Stimulated activated naive CD4-positive, alpha-beta T cell (primary cell): Measurements from ENCODE around the gene AK3.
"Not testable (repeated sequence)": the region's sequence is repeated elsewhere in the genome, so short reads cannot be mapped to it uniquely, and the experiment has no call there.

Experiments
- DNase-seq, 6 experiments: peaks; one replicate each; lab custom pipeline; 2025; lab: John Stamatoyannopoulos, UW

The AK3 gene

DNA sequence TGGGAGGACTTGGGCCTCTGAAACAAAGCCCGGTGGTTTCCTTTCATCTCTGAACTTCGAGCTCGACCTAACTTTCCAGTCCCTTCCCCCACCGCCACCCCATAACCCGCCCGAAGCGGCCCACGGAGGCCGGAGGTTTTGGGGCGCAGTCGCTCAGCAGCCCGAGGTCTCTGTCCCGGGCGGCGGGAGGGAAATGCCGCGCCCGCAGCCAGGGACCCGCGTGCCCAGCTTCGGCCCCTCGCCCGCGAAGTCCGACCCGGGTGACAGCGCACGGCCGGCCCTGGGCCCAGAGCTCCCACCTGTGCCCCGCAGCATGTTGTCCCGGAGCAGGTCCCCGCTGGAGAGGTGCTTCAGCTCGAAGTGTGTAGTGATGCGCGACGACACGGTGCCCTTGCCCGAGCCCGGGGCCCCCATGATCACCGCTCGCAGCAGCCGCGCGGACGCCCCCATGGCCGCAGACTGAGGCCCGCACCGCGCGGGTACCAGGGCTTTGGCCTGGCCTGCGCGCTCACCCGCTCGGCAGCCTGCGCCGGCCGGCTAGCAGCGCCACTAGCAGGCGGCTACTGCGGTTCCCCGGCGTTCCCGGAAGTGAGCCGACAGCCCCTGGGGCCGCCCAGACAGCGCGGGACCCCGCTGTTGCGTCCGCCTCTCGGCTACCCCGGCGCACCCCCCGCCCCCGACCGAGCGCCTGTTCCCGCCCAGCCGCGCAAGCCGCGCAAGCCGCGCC, at the start of gene AK3:
Gene AK3, minus strand, starts transcription at position 565 of the 727 bp plus-strand sequence. Its CDS starts 115 bp downstream, at position 450.
- DNase-seq: peak; percentile 71 to 82 (median 78)

DNA sequence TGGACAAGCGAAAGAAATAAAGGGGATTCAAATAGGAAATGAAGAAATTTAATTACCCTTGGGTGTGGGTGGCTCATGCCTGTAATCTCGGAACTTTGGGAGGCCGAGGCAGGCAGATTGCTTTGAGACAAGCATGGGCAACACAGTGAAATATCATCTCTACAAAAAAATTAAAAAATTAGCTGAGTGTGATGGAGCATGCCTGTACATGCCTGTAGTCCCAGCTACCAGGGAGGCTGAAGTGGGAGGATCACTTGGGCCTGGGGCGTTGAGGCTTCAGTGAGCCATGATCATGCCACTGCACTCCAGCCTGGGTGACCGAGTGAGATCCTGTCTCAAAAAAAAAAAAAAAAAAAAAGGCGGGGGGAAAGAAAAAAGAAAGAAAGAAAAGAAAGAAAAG, 47.7 kb upstream of the AK3 start:
- no peak for DNase-seq

DNA sequence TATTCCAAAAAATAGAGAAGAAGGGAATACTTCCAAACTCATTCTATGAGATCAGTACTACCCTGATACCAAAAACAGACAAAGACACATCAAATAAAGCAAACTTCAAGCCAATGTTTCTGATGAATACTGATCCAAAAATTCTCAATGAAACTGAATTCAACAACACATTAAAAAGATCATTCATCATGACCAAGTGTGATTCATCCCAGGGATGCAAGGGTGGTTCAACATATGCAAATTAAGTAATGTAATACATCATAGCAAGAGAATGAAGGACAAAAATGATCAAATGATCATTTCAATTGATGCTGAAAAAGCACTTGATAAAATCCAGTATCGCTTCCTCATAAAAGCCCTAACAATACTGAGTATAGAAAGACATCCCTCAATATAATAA, 46.9 kb upstream of the AK3 start:
- DNase-seq: no peak

DNA sequence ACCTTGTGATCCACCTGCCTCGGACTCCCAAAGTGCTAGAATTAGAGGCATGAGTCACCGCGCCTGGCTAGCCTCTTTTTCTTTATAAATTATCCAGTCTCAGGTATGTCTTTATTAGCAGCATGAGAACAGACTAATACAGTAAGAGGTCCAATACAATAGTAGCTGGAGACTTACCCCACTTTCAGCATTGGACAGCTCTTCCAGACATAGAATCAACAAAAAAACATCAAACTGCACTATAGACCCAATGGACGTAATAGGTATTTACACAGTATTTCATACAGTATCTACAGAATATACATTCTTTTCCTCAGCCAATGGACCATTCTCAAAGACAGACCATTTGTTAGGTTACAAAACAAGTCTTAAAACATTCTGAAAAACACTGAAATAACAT, 45.6 kb upstream of the AK3 start:
- no peak for DNase-seq

DNA sequence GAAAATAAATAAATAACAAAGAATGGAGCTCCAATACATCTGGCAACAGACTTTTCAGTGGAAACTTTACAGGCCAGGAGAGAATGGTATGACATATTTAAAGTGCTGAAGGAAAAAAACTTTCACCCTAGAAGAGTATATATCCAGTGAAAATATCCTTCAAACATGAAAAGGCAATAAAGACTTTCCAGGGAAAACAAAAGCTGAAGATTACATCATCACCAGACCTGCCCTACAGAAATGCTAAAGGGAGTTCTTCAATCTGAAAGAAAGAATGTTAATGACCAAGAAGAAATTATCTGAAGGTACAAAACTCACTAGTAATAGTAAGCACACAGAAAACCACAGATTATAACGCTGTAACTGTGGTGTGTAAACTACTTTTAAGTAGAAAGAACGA, 43.4 kb upstream of the AK3 start:
- DNase-seq: no peak

DNA sequence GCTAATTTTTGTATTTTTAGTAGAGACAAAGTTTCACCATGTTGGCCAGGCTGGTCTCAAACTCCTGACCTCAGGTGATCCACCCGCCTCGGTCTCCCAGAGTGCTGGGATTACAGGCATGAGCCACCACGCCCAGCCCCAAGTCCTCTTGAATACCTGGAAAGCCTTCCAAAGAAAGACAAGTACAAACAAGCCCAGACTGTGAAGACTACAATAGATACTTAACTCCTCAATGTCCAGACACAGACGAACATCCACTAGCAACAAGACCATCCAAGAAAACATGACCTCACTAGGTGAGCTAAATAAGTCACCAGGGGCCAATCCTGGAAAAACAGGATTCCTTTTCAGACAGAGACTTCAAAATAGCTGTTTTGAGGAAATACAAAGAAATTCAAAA, 42.2 kb upstream of the AK3 start:
- DNase-seq: not testable (repeated sequence)

DNA sequence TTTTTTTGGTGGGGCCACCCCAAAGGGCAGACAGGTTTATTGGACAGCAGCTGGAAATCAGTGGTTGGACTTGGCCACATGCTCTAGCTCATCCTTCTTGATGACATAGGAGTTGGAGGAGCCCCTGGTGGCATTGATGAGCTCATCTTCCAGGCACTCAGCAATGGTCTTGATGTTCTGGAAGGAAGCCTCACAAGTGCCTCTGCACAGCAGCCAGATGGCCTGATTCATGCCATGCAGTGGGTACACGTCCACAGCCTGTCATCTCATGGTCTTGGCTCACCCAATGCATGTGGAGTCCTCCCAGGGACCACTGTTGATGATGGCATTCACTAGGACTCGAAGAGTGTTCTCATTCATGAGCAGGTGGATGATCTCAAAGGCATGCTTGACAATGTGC, 40.4 kb upstream of the AK3 start:
- DNase-seq: no peak

DNA sequence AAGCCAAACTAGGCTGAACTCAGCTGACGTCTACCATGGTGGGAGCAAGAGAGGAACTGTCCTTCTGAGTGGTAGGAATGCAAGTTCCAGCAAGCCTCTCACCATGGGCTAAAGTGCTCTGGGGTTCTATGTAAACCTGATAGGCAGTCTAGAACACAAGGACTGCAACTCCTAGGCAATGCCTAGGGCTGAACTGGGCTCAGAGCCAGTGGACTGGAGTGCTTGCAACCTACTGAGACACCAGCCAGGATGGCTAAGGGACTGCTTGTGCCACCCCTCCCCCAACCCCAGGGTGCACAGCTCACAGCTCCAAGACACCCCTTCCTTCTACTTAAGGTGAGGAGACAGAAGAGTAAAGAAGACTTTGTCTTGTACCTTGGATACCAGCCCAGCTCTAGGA, 39.6 kb upstream of the AK3 start:
- no peak for DNase-seq

DNA sequence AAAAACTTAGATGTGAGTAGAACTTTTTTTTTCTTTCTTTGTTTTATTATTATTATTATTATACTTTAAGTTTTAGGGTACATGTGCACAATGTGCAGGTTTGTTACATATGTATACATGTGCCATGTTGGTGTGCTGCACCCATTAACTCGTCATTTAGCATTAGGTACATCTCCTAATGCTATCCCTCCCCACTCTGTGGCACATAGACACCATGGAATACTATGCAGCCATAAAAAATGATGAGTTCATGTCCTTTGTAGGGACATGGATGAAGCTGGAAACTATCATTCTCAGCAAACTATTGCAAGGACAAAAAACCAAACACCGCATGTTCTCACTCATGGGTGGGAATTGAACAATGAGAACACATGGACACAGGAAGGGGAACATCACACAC, 34.0 kb upstream of the AK3 start:
- DNase-seq: not testable (repeated sequence)

DNA sequence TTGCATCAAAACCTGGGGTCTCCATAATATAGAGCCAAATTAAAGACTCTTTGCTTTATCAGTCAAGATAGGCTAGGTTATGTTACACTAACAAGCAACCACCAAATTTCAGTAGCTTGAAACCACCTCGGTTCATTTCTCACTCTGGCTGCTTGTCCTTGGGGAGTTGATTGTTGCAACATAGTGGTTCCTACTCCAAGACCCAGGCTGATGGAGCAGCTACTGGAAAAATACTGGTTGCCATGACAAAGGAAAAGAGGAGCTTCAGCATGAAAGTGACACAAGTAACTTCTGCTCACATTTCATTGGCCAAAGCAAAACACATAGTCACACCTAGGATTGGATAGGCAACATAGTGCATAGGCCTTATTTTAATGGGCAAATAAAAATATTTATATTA, 33.2 kb upstream of the AK3 start:
- DNase-seq: no peak

DNA sequence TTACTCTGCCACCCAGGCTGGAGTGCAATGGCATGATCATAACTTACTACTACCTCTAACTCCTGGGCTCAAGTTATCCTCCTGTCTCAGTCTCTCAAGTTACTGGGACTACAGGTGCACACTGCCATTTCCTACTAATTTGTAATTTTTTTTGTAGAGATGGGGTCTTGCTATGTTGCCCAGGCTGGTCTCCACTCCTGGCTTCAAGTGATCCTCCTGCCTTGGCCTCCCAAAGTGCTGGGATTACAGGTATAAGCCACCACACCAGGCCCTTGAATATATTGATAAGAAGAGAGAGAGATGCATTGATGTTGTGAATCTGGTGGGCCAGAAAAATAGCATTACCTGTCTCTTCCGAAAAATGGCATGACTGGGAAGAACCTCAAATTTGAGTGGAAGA, 30.8 kb upstream of the AK3 start:
- no peak for DNase-seq

DNA sequence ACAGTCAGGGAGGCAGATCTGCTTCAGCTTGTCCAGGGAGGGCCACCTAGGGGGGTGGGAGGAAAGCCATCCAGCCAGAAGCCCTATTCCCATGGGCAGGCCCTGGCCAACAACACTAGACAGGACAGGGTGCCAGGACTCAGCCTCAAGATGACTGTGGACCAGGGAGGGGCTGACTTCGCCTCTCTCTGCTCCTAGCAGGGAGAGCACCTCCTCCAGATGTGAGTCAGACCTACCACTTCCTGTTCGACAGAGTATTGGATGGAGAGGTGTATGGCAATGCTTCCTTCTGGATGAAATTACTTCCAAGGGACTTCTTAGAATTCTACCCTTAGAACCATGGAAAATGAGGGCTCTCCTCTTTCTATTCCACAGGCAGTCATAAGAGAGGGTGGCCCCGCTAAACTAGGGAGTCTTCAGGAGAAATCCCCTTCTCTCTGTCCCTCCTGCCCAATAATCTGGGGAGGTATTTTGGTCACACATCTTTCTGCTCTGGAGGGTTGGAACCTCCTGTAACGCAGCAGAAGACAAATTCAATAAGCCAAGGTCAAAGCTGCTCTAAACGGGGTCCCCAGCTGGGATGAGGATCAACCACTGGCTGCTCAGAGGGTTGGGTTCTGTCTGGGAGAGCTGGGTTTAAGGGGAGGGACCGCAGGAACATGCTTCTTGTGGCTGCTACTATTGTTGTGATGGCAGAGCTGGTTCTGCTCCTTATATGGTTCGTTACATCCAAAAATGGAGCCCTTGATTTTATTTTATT, 28.5 kb upstream of the AK3 start:
- no peak for DNase-seq

DNA sequence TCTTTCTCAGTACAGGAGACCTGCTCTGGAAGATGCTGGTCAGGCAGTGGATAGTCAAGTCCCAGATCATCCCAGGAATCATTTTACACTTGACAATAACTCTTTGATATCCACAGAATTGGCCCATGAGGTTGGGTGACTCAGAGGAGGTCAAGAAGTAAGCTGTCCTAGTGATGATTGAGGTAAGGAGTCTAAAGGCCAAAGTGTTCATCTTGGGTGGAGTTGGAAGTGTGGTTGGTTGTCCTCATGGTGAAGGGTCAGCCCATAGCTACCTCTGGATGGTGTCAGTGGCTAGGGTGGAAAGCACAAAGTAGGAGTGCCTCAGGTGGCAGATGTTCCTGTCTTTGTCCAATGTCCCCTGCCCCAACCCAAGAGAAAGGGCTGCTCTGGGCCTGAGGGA, 27.7 kb upstream of the AK3 start:
- DNase-seq: no peak

DNA sequence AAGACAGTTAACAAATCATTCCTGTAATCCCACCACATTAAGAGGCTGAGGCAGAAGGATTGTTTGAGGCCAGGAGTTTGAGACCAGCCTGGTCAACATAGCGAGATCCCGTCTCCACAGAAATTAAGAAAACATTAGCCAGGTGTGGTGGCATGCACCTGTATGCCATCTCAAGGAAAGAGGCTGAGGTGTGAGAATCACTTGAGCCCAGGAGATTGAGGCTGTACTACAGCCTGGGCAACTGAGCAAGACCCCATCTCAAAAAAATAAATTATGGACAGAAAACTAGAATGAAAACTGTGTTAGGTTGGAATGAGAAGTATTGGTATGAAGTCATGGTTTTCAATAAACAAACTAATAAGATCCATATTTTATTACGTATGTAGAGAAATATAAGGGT, 23.0 kb upstream of the AK3 start:
- DNase-seq: no peak

DNA sequence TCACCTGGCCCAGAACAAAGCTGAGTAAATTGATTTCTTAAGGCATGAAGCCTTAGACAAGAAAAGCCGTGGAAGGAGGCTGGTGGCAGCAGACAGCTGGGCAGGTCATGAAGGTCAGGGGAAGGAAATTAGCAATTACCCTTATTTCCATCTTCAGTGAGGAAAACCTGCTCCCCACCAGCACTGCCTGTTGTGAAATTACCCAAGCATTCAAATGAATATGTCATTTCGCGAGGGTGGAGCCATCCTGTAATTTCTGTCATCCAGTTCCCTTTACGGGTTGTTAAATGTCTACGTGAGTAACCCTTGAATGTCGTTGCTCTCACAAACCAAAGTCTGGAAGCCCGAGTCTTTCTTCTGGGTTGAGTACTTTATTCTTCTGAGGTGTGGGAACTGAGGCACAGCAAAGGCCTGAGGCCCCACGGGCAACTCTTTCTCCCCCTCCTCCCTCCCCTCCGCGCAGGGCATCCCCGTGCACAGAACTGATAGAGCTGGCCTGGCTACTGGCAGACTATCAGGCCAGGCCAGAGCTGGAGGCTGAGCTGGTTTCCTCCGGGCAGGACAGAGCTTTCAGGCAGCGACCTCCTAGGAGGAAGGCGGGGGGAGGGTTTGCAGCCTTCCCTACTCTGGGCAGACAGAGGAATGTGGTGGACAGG, 22.0 kb upstream of the AK3 start:
- no peak for DNase-seq

DNA sequence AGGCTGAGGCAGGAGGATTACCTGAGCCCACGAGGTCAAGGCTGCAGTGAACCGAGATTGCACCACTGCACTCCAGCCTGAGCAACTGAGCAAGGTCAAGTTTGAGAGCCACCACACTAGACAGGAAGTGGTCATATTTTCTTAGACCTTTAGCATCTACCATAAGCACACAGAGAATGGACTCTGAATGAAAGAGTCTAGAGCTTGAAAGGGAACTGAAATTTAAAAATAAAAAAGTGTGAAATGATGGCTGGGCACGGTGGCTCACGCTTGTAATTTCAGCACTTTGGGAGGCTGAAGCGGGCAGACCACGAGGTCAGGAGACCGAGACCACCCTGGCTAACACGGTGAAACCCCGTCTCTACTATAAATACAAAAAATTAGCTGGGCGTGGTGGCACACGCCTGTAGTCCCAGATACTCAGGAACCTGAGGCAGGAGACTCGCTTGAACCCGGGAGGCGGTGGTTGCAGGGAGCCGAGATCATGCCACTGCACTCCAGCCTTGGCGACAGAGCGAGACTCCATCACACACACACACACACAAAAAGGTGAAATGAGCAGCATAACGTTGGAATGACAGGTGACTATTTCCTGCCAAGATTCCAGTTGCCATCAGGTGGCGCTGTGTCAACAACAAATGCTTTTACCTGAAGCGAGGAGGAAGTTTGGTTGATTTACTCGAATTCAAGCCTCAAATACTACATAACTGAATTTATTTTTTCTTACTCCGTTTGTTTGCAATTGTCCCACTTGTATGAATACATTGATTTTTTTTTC, 21.3 kb upstream of the AK3 start:
- peak; percentile 55 to 82 (median 68) for DNase-seq

DNA sequence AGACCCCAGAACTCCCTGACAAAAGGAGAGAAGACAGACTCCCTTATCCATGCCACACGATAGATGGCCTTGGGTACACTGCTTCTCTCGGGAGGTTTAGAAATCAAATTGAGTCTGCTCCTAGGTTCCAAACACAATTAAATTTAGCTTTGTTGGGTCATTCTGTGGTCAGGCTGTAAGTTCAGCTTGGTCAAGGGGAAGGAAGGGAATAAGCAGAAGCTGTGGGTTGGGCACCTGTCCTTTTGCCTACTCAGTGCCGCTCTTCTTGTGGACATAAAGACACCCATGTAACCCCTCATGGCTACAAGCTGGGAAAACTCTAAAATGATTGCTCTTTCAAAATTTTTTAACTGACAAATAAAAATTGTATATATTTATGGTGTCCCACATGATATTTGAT, 19.1 kb upstream of the AK3 start:
- DNase-seq: no peak

DNA sequence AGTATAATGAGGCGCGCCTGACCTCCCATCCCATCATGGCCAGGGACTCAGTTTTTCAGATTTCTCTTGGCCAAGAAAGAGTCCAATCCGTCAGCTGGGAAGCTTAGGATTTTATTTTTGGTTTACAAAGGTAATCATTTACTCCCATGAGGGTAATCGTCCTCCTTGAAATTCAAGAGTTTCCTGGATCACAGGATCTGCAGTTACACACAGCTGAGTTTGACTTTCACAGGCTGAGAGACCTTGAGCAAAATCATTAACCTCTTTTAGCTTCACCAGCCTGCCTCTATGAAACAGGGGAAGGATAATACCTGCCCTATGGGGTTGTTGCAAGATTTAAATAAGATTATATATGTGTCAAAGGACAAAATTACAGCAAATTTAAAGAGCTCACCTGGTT, 15.4 kb upstream of the AK3 start:
- no peak for DNase-seq

DNA sequence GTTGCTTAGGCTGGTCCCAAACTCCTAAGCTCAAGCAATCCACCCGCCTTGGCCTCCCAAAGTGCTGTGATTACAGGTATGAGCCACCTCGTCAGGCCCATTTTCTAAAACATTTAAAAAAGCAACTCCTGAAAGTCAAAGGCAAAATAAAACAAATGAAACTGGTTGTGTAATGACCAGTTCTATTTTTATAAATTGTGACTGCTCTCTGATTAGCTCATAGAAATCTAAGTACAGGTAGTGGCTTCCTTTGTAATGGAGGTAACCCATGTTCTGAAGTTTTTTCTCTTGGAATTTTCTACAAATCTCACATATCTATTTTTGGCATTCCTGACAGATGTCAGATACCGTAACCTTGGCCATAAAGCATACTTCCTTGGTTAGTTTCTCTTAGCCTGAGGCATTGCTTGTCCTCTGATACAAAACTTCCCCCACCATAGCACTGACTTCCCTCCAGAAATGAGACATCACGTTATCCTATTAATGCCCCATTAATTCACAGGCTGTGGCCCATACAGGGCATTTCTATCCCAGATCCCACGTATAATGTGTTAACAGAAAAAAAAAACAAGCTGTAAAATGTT, 14.1 kb upstream of the AK3 start:
- DNase-seq: no peak

DNA sequence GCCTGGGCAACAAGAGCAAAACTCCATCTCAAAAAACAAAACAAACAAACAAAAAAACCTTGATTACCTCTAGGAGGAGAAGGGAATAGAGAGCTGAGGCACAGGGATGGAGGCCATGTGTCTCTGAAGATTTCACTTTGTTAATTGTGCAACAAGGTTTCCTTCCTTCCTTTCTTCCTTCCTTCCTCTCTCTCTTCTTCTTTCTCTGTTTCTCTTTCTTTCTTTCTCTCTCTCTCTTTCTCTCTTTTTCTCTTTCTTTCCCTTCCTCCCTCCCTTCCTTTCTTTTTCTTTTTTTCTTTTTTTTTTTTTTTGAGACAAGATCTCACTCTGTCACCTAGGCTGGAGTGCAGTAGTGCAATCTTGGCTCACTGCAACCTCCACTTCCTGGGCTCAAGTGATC, 13.5 kb upstream of the AK3 start:
- DNase-seq: not testable (repeated sequence)

DNA sequence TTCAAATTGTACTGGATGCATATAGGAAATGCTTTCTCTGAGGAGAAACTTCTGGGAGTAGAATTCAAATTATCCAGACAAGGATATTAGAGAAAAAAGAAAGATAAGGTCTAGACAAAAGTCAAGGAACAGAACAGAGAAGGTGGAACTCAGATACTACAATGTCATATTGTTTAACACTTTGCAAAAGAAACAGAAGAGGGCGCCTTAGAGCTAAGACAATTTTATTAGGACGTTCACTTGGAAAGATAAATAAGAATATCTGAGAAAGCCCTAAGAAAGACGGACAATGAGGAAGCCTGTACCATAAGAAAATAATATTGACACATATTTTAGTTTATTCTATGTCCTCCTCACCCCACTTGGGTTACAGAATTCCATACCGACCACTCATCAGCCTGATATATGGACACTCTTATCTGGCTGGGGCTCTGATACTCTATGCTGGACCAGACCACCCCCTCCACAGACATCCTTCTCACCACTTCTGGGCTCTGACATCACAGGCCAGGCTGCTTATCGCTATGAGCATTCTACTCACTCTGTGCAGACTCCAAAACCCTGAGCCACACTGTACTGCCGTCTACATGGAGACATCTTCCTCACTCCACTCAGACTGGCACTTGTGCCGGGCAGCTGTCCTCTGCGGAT, 9.1 kb upstream of the AK3 start:
- peak in 2 of 6 experiments; percentile 28 to 36 for DNase-seq
